Measurements from ENCODE around the gene CNOT6L.

GRCh38 chr4:77703666-77704065, 115.5 kb downstream of the CNOT6L start:
- TF ChIP-seq CTCF (IDR thresholded peaks at IDR 0.05 in 8 of 11, conservative IDR thresholded peaks at IDR 0.05 in 3 of 11) (no peak), POLR2AphosphoS5 (IDR thresholded peaks at IDR 0.05) (no peak), POLR2A (IDR thresholded peaks at IDR 0.05) (no peak)

Measured in spleen (tissue), 7 donors.